Glutamatergic neuron (in vitro differentiated cells): Measurements from ENCODE around the gene IFI35. TPM values are rescaled to one million over a fixed set of nuclear protein-coding genes. Genes with fewer than 3 reads are reported as not detected.
A peak's percentile ranks its signal among the peaks of the same experiment; 100 is the strongest.

Experiments used
- DNase-seq: peaks from one replicate; pipeline ENCODE4 v3.0.0; 2022
- H3K27ac Mint-ChIP-seq: one replicate; pipeline ENCODE4 v1.8.0; 2020; ENCODE audit warnings: mild to moderate bottlenecking, mixed read lengths, inconsistent platforms; ENCODE audit not compliant: unreplicated experiment
- H3K27me3 Mint-ChIP-seq: one replicate; pipeline ENCODE4 v1.8.0; 2020; ENCODE audit warnings: mild to moderate bottlenecking, moderate library complexity, mixed read lengths, inconsistent platforms; ENCODE audit not compliant: unreplicated experiment
- H3K36me3 Mint-ChIP-seq: one replicate; pipeline ENCODE4 v1.8.0; 2020; ENCODE audit warnings: mild to moderate bottlenecking, mixed read lengths, inconsistent platforms; ENCODE audit not compliant: unreplicated experiment
- H3K4me1 Mint-ChIP-seq: one replicate; pipeline ENCODE4 v1.8.0; 2020; ENCODE audit warnings: mild to moderate bottlenecking, low read depth, mixed read lengths, inconsistent platforms; ENCODE audit not compliant: unreplicated experiment
- H3K4me3 Mint-ChIP-seq: one replicate; pipeline ENCODE4 v1.8.0; 2020; ENCODE audit warnings: mild to moderate bottlenecking, mixed read lengths, inconsistent platforms; ENCODE audit not compliant: unreplicated experiment
- H3K9me3 Mint-ChIP-seq: one replicate; pipeline ENCODE4 v1.8.0; 2020; ENCODE audit warnings: mild to moderate bottlenecking, moderate library complexity, mixed read lengths, inconsistent platforms; ENCODE audit not compliant: unreplicated experiment
- CTCF ChIP-seq: fragments of 200-600 bp; sonication (generic); IDR thresholded peaks from one replicate; pipeline ENCODE4 v1.5.0; 2021; ENCODE audit not compliant: partially characterized antibody, unreplicated experiment
- total RNA-seq: library from RNA; stranded (reverse); fragmentation: NEBNext Ultra II Directional; extraction: Animal tissue kit (Norgen Biotek cat#: 25700); gene quantifications from one replicate; pipeline ENCODE4 v1.2.1, GENCODE V29; 2021; ENCODE audit not compliant: unreplicated experiment

IFI35 gene
- total RNA-seq, 1 donor from 2014 or later: not detected

GRCh38 chr17:43016216-43016615 lies 9.6 kb downstream of the IFI35 start:
- Mint-ChIP-seq H3K4me3 (no peak overlapping the region), H3K27me3 (peaks cover 15% of the 10 kb centered on the region), H3K36me3 (no peaks in the 10 kb centered on the region), H3K4me1 (peaks cover 19% of the 10 kb centered on the region), H3K9me3 (peaks cover 10% of the 10 kb centered on the region), H3K27ac (no peak overlapping the region)
- no peak for TF ChIP-seq CTCF
- no peak for DNase-seq

GRCh38 chr17:43018008-43018853 lies 11.6 kb downstream of the IFI35 start:
- peak overlapping the region; percentile 79 for H3K4me3 Mint-ChIP-seq

GRCh38 chr17:43018932-43019331 lies 12.3 kb downstream of the IFI35 start:
- Mint-ChIP-seq H3K4me1 (peaks cover 20% of the 10 kb centered on the region), H3K36me3 (no peaks in the 10 kb centered on the region), H3K9me3 (peaks cover 8% of the 10 kb centered on the region), H3K27ac (no peak overlapping the region), H3K27me3 (peaks cover 12% of the 10 kb centered on the region), H3K4me3 (peak overlapping the region; percentile 79)
- DNase-seq: no peak
- no peak for TF ChIP-seq CTCF

More at GRCh38 chr17:43018008-43018853, 11.6 kb downstream of the IFI35 start:
- Mint-ChIP-seq H3K4me1 (peaks cover 20% of the 10 kb centered on the region), H3K27me3 (peaks cover 12% of the 10 kb centered on the region), H3K9me3 (peaks cover 8% of the 10 kb centered on the region), H3K36me3 (no peaks in the 10 kb centered on the region), H3K27ac (no peak overlapping the region)
- peak; percentile 61 for DNase-seq
- TF ChIP-seq CTCF: no peak

- Mint-ChIP-seq H3K9me3 (peaks cover 8% of the 10 kb centered on the region), H3K27ac (peak overlapping the region; percentile 60), H3K27me3 (peaks cover 15% of the 10 kb centered on the region), H3K36me3 (no peaks in the 10 kb centered on the region), H3K4me1 (peaks cover 20% of the 10 kb centered on the region), H3K4me3 (peak overlapping the region; percentile 95)
- no peak for TF ChIP-seq CTCF
- no peak for DNase-seq
These were observed 12.8 kb downstream of the IFI35 start for GRCh38 chr17:43019418-43019817.

- H3K4me3 Mint-ChIP-seq: peak overlapping the region; percentile 95
- H3K9me3 Mint-ChIP-seq: peaks cover 8% of the 10 kb centered on the region
- TF ChIP-seq CTCF: no peak
- peaks cover 14% of the 10 kb centered on the region for H3K27me3 Mint-ChIP-seq
- no peaks in the 10 kb centered on the region for H3K36me3 Mint-ChIP-seq
- DNase-seq: no peak
- H3K4me1 Mint-ChIP-seq: peaks cover 20% of the 10 kb centered on the region
- H3K27ac Mint-ChIP-seq: peak overlapping the region; percentile 95
These were observed 13.5 kb downstream of the IFI35 start for GRCh38 chr17:43020030-43020621.
